ENCODE results near the gene KCNC1.

The KCNC1 gene

DNA sequence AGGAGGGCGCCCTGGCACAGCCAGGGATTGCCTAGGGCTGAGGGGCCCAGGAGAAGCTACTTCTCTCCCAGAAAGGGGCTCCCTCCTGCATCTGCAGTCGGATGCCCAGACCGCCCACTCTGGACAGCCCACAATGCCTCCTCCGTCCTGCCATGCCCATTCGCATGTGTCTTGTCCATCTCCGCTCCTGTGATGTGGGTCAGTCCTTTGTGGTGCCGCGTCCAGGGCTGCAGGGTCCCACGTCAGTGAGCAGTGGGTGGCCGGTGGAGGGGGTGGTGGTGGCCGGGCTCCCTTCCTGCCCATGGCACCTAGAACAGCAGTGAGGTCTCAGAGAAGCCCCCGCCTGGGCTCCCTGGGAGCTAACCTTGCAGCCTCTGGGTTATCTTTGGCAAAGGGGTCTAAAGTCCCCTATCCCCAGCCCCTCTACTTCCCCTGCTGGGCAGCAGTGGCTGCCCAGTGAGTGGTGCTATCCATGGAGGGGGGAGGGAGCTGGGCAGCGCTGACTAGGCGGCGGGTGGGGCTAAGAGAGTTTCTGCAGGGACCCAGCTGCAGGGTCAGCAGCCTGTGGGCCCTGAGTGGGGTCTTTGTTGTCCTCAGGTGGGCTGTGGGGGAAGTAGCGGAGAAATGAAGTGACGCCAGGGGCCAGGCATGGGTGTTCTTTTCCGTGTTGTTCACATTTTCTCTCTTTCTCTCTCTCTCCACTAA, 41.1 kb downstream of the KCNC1 start:
- DNase-seq, result no peak

DNA sequence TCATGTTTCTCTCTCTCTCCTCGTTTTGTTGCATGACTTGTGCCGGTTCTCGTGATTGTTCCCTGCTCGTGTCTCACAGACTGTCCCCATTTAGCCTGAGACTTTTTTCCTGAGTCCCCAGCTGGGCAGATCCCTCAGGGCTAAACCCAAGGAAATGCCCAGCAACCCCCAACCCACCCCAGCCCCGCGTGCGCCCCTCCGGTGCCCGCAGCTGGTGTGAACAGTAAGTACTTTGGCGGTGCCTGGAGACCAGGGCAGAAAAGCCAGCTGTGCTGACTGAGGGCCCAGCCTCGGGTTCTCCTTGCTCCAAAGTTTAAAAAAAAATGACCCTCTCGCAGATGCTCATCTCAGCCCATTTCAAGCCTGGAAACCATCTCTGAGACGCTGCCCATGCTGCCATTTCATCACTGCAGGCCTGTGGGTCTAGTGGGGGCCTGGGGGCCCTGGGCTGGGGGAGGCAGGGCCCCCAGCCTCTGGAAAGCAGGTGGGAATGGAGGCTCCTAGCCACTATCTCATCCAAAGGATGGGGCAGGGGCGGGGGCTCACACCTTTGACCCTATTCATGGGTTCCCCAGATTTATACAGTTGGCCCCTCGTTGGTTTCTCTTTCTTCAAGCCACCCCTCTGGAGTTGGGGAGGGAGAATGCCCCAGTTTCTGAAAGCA, 41.8 kb downstream of the KCNC1 start:
- no peak for DNase-seq

GRCh38 chr11:17777086-17777737, 42.6 kb downstream of the KCNC1 start:
- no peak for DNase-seq

DNA sequence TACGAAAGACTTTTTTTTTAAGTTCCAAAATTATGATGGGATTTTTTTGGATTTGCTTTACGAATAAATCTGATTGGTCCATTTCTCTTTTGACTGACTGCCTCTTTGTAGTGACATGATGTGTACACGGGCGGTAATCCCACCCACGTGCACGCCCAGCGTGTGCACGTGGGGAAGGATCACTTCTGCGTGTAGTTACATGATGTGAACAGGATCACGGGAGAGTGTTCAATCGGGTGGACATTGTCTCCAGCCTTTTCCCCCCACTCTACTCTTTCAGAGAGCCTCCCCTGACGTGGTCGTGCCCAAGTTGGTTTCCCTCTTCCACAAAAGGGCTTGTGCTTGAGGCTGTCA, 43.1 kb downstream of the KCNC1 start:
- no peak for DNase-seq

DNA sequence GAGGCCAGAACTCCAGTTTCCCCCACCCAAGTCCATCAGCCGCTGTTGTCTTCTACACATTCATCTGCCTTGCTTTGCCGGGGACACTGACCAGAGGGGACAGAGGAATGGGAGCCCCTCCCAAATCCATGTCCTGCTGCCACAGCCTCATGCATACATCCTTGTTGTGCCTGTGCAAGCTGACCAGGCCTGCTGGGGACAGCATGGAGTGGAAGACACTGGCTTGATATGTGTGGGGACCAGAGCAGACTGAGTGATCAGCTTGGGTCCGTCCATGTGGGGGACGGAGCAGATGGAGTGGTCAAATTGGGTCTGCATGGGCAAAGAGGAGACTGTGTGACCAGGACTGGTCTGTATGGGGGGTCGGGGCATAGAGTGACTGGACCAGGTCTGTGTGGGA, 43.8 kb downstream of the KCNC1 start:
- DNase-seq, result no peak

- DNase-seq, result no peak
These were observed 44.6 kb downstream of the KCNC1 start for GRCh38 chr11:17778956-17779860.

GRCh38 chr11:17779861-17780594, 45.4 kb downstream of the KCNC1 start:
- DNase-seq, result no peak

DNA sequence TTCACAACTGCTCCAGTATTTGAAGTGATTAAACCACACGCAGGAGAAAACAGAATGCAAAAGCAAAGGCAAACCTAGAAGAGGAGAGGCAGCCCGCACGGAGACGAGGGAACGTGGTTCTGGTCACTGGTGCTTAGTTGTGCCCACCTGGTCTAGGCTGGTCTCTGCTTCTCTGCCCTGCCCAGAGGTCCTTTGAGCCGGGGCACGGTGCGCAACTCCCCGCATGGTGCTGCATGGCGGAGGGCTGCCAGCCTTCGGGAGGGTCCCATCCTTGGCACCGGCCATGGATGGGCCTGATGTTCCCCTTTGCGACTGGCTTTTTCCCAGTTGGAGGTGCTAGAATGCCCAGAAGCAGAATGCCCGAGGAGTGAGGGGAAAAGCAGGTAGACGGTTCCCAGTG, 46.1 kb downstream of the KCNC1 start:
- DNase-seq, result no peak

- DNase-seq, result no peak
These were observed 46.6 kb downstream of the KCNC1 start for GRCh38 chr11:17781221-17781620.

GRCh38 chr11:17781626-17782025, 47.0 kb downstream of the KCNC1 start:
- DNase-seq, result no peak

GRCh38 chr11:17782145-17782544, 47.6 kb downstream of the KCNC1 start:
- no peak for DNase-seq

- no peak for DNase-seq
These were observed 48.2 kb downstream of the KCNC1 start for GRCh38 chr11:17782603-17783337.

- DNase-seq, result no peak
These were observed 49.3 kb downstream of the KCNC1 start for GRCh38 chr11:17783878-17784277.

GRCh38 chr11:17786824-17787525, 52.4 kb downstream of the KCNC1 start:
- no peak for DNase-seq

DNA sequence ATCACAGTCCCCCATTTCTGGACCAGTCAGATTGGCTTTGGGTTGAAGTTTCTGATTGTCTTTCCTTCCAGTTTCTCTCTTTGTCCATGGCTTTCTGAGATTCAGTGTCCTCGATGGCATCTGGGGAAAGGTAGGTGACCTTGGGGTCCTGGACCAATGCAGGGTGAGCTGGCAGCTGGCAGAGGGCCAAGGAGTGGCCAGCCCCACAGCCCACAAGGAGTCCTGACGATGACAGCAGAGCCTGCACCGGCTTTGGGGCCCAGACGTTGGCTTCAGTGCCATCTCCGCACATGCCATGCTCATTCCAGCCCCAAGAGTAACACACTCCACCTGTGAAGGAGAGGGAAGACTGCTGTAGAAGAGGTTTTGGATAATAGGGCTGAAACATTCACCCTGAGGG, 53.5 kb downstream of the KCNC1 start:
- DNase-seq, result no peak

DNA sequence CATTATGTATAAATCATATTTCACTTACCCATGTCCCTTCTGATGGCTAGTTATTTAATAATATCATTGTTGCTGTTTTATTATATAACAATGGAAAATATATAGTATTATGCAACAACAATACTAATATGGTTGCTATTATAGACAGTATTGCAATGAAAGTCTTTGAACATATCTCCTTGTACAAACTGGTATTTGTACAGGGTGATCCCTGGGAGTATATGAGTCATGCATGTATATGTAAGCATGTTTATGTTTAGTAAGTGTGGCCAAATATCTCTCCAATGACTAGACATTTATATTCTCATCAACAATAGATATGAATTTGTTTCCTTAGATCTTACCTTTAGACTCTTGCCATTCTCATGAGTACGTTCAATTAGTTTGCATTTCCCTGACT, 55.9 kb downstream of the KCNC1 start:
- no peak for DNase-seq

DNA sequence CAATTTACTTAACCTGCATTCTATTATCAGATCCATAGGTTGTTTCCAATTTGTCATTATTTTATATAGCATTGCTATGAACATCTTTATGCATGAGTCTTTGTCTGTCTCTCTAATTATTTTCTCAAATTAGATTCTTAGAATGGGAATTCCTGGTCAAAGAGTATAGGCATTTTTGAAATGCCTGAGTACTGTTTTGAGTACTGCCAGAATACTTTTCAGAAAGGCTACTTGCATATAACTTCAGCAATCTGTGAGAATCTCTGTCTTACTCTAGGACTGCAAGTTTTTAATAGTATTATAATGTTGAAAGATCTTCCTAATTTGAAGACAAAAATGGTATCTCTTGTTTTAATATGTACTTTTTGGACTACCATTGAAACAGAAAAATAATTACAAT, 56.6 kb downstream of the KCNC1 start:
- no peak for DNase-seq

DNA sequence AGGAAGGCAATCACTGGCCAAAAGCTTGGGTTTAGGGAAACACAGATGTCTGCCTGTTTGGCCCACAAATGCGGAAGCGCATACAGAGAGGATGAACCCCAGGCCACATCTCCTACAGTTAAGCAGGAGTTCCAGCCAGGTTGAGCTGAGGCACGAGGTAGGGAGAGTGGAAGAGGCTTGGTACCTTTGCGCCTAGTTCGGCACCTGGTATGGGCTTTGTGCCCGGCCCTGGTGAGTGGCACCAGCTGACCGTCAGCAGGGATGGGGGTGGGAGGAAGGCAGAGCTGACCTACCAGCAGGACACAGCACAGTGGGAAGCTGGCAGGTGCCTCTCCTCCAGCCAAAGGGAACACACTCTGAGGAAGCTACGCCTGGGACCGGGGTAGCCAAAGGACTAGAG, 57.6 kb downstream of the KCNC1 start:
- no peak for DNase-seq

DNA sequence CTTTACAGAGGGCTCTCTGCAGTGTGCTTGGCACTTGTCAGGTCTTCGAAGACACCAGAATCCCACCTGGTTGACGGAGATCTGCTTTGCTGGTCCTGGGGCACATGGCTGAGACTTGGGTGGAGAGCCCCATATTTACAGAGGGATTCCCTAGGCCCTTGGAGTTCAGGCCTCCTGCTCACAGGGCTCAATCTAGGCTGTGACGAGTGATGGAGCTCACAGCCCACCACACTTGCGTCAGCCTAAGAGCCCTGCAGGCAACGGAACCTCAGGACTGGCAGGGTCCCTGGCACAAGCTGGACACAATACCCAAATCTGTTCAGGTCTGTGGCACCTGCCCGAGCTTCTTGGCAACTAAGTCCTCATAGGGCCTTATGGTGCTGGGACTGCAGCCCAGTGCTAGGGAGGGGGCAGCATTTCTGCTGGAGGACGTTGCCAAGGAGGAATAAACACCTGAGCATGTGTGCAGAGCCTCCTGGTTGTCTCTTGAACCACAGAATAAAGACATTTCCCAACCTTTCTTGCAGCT, 59.1 kb downstream of the KCNC1 start:
- DNase-seq, result no peak

GRCh38 chr11:17794981-17795380, 60.4 kb downstream of the KCNC1 start:
- no peak for DNase-seq

DNA sequence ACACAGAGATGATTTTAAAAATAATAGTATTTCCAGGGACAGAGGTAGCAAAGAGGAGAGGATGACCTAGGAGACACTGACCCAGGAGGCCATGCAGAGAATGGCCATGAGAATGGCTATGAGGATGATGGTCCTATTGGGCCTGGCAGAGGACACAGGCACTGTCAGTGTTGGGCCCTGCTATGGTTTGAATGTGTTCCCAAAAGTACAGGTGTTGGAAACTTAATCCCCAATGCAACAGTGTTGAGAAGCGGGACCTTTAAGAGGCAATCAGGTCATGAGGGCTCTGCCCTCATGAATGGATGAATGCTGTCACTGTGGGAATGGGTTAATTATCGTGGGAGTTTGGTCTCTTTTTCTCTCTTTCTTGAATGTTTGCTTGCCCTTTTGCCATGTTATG, 61.6 kb downstream of the KCNC1 start:
- no peak for DNase-seq
